Gastrocnemius medialis (tissue), 4 donors: ENCODE data around the gene RBM18.

ENCODE experiments used
- POLR2A ChIP-seq, 2 donors: fragments of 450-650 bp; IDR thresholded peaks; one replicate each; pipeline ENCODE4 v1.6.1; 2017; ENCODE audit warnings: antibody characterized with exemption in 2 of 2, mild to moderate bottlenecking in 2 of 2, moderate library complexity in 2 of 2
- TF ChIP-seq, protein P1 (sequence below), 5 experiments: fragments of 450-650 bp in 3 of 5; fragments of 200-600 bp in 2 of 5; sonication (generic) in 2 of 5; IDR thresholded peaks in 4 of 5; conservative IDR thresholded peaks in 1 of 5; 1 replicate in 4 of 5; 2 replicates in 1 of 5; pipeline ENCODE4 v1.5.1; 2016 to 2019; ENCODE audit warnings: antibody characterized with exemption in 5 of 5, mild to moderate bottlenecking in 3 of 5, moderate library complexity in 3 of 5

- TF ChIP-seq, protein P1, sequence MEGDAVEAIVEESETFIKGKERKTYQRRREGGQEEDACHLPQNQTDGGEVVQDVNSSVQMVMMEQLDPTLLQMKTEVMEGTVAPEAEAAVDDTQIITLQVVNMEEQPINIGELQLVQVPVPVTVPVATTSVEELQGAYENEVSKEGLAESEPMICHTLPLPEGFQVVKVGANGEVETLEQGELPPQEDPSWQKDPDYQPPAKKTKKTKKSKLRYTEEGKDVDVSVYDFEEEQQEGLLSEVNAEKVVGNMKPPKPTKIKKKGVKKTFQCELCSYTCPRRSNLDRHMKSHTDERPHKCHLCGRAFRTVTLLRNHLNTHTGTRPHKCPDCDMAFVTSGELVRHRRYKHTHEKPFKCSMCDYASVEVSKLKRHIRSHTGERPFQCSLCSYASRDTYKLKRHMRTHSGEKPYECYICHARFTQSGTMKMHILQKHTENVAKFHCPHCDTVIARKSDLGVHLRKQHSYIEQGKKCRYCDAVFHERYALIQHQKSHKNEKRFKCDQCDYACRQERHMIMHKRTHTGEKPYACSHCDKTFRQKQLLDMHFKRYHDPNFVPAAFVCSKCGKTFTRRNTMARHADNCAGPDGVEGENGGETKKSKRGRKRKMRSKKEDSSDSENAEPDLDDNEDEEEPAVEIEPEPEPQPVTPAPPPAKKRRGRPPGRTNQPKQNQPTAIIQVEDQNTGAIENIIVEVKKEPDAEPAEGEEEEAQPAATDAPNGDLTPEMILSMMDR (IDR thresholded peaks at IDR 0.05 in 4 of 5, conservative IDR thresholded peaks at IDR 0.05 in 1 of 5): no peak
- no peak for TF ChIP-seq POLR2A (IDR thresholded peaks at IDR 0.05)
Measured at GRCh38 chr9:122218071-122218934, 46.3 kb downstream of the RBM18 start.
